Mesendoderm (in vitro differentiated cells): ENCODE data around the gene PTPN3.

Experiments used
- DNase-seq: peaks from one replicate; pipeline ENCODE4 v3.0.0; 2013
- H2AK5ac ChIP-seq: 2 replicates; pipeline ENCODE4 v1.6.1; 2013; ENCODE audit warnings: low read length, inconsistent platforms
- H2BK120ac ChIP-seq: 2 replicates; pipeline ENCODE4 v1.6.1; 2013; ENCODE audit warnings: low read depth, mild to moderate bottlenecking, low read length, moderate library complexity, mixed read lengths
- H2BK15ac ChIP-seq: replicated peaks from 2 replicates; pipeline ENCODE4 v1.6.1; 2013; ENCODE audit warnings: low read depth, mild to moderate bottlenecking, moderate library complexity
- H2BK5ac ChIP-seq: 2 replicates; pipeline ENCODE4 v1.6.1; 2013; ENCODE audit warnings: low read length, inconsistent platforms
- H3K18ac ChIP-seq: 2 replicates; pipeline ENCODE4 v1.6.1; 2013; ENCODE audit warnings: mild to moderate bottlenecking, low read length, mixed read lengths
- H3K23ac ChIP-seq: one replicate; pipeline ENCODE4 v1.6.1; 2013; ENCODE audit warnings: low read length
- H3K27ac ChIP-seq: 2 replicates; pipeline ENCODE4 v1.5.1; 2013; ENCODE audit warnings: low read depth, mild to moderate bottlenecking, inconsistent platforms, low read length, moderate library complexity
- H3K27me3 ChIP-seq: 2 replicates; pipeline ENCODE4 v1.6.1; 2013; ENCODE audit warnings: low read length, control low read depth, mild to moderate bottlenecking, inconsistent platforms; ENCODE audit not compliant: insufficient read depth, poor library complexity
- H3K36me3 ChIP-seq: 2 replicates; pipeline ENCODE4 v1.6.1; 2013; ENCODE audit warnings: low read length, inconsistent platforms; ENCODE audit not compliant: control insufficient read depth, insufficient read depth
- H3K4ac ChIP-seq: one replicate; pipeline ENCODE4 v1.6.1; 2013; ENCODE audit warnings: low read depth, mild to moderate bottlenecking, low read length, moderate library complexity
- H3K4me1 ChIP-seq: 2 replicates; pipeline ENCODE4 v1.6.1; 2013; ENCODE audit warnings: low read depth, low read length, inconsistent platforms; ENCODE audit not compliant: control insufficient read depth
- H3K4me2 ChIP-seq: 2 replicates; pipeline ENCODE4 v1.6.1; 2013; ENCODE audit warnings: low read length
- H3K4me3 ChIP-seq: 2 replicates; pipeline ENCODE4 v1.5.1; 2013; ENCODE audit warnings: mild to moderate bottlenecking, low read length
- H3K56ac ChIP-seq: one replicate; pipeline ENCODE4 v1.6.1; 2013; ENCODE audit warnings: low read length
- H3K79me1 ChIP-seq: 2 replicates; pipeline ENCODE4 v1.6.1; 2013; ENCODE audit warnings: low read length, inconsistent platforms
- H3K79me2 ChIP-seq: 2 replicates; pipeline ENCODE4 v1.6.1; 2013; ENCODE audit warnings: mild to moderate bottlenecking, low read length; ENCODE audit not compliant: control insufficient read depth, insufficient read depth
- H3K9ac ChIP-seq: 2 replicates; pipeline ENCODE4 v1.6.1; 2013; ENCODE audit warnings: low read length, inconsistent platforms
- H4K5ac ChIP-seq: one replicate; pipeline ENCODE4 v1.6.1; 2013; ENCODE audit warnings: low read length
- H4K8ac ChIP-seq: one replicate; pipeline ENCODE4 v1.6.1; 2013; ENCODE audit warnings: low read depth, mild to moderate bottlenecking, control low read depth, low read length, moderate library complexity
- WGBS: extraction: QIAGEN DNeasy Blood & Tissue Kit; methylation state at CpG from one replicate; pipeline ENCODE4 v1.1.7; 2013; ENCODE audit warnings: low lambda C conversion rate, missing lambda C conversion rate; ENCODE audit not compliant: insufficient coverage; ENCODE audit errors: extremely low coverage; 5-methylcytosine and 5-hydroxymethylcytosine counted together

PTPN3 gene

DNA sequence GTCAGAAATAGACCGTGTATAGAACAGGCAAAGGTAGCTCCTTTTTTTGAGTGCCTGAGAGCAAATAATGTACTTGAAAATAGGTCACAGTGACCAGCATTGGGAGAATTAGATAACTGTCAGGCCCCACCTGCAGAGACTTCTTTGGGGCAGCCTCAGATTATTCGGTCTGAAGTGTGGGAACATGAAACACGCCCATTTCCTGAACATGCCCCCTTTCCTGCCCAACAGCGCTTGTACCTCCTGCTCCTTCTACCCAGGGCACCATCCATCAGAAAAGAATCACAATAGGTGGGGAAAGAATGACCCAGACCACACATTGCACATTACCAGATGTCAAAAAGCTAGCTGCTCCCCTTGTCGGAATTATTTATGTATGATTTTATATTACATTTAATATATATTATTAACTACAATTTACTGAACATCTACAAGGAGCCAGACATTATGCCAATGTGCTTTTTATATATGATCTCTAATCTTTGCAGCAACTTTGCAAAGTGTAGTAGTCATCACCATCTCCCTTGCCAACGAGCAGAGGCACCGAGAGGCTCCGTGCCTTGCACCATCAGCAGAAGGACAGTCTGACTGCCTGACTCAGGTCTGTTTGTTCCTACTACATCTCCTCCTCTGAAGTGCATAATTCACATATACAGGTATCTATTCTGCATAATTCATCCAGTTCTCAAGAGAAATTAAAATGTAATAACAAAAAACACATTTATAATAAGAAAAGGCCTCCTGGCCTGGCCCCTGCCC, 39.5 kb downstream of the PTPN3 start:
- H2BK120ac ChIP-seq, result no peak overlapping the region
- no CpG with 5 or more reads among the region's 8 CpGs for WGBS
- H4K5ac ChIP-seq, result no peak overlapping the region
- no peak overlapping the region for H2BK5ac ChIP-seq
- no peak overlapping the region for H3K4ac ChIP-seq
- H3K56ac ChIP-seq, result no peak overlapping the region
- H3K23ac ChIP-seq, result no peak overlapping the region
- H3K4me2 ChIP-seq, result no peak overlapping the region
- H3K27ac ChIP-seq, result no peak overlapping the region
- no peak overlapping the region for H3K4me3 ChIP-seq
- H3K27me3 ChIP-seq, result no peaks in the 10 kb centered on the region
- DNase-seq, result no peak
- no peak overlapping the region for H4K8ac ChIP-seq
- H3K79me2 ChIP-seq, result no peaks in the 10 kb centered on the region
- no peaks in the 10 kb centered on the region for H3K4me1 ChIP-seq
- H2BK15ac ChIP-seq, result no peak overlapping the region
- no peaks in the 10 kb centered on the region for H3K79me1 ChIP-seq
- H3K36me3 ChIP-seq, result no peaks in the 10 kb centered on the region
- no peak overlapping the region for H2AK5ac ChIP-seq
- no peak overlapping the region for H3K18ac ChIP-seq
- no peak overlapping the region for H3K9ac ChIP-seq

DNA sequence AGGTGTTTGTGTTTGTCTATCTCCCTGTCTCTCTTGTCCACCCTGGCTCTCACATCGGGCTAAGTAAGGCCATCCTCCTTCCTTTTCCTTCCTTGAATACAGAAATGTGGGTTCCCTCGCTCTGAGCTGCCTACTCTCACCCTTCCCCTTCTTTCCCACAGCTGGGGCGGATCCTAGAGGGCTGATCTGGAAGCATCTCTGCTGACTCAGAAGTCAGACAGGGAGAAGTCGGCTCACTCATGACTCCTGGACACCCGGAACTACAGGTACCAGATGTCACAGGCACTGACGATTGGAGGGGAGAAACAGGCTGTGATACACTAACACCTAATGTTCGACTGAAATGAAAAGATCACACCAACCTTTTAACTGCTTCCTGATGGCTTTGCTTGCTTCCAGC, 41.3 kb downstream of the PTPN3 start:
- H3K4ac ChIP-seq, result no peak overlapping the region
- DNase-seq, result no peak
- H3K4me2 ChIP-seq, result no peak overlapping the region
- no peaks in the 10 kb centered on the region for H3K79me2 ChIP-seq
- no peaks in the 10 kb centered on the region for H3K4me1 ChIP-seq
- H3K56ac ChIP-seq, result peak overlapping the region; percentile 34
- no peak overlapping the region for H3K18ac ChIP-seq
- H3K79me1 ChIP-seq, result no peaks in the 10 kb centered on the region
- no peak overlapping the region for H2AK5ac ChIP-seq
- no peak overlapping the region for H3K27ac ChIP-seq
- no CpG with 5 or more reads among the region's 7 CpGs for WGBS
- H2BK15ac ChIP-seq, result no peak overlapping the region
- no peaks in the 10 kb centered on the region for H3K36me3 ChIP-seq
- H4K8ac ChIP-seq, result no peak overlapping the region
- H3K27me3 ChIP-seq, result no peaks in the 10 kb centered on the region
- H4K5ac ChIP-seq, result no peak overlapping the region
- H2BK120ac ChIP-seq, result no peak overlapping the region
- no peak overlapping the region for H3K4me3 ChIP-seq
- H2BK5ac ChIP-seq, result no peak overlapping the region
- H3K9ac ChIP-seq, result no peak overlapping the region
- no peak overlapping the region for H3K23ac ChIP-seq

DNA sequence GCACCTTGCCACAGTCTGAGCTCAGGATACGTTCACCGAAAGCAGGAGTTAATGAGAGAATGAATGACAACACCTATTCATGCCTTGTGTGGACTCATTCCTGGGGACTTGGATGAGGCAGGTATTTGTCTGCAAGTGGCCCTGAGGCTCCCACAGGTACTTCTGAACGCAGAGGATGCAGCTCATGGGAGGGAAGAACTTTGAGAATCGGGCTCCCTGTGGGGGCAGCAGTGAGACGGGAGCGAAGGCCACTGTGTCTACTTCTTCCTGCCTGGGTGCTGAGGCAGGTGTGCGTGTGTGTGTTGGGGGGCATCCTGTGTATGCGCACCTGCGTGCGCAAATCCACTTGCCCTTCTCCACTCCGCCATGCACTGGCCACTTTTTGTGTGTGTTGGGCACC, 42.2 kb downstream of the PTPN3 start:
- Histone ChIP-seq H3K56ac (no peak overlapping the region), H3K4ac (no peak overlapping the region), H4K8ac (no peak overlapping the region), H3K27ac (no peak overlapping the region), H3K36me3 (no peaks in the 10 kb centered on the region), H3K79me1 (no peaks in the 10 kb centered on the region), H2AK5ac (no peak overlapping the region), H3K4me3 (no peak overlapping the region), H3K18ac (no peak overlapping the region), H3K79me2 (no peaks in the 10 kb centered on the region), H3K9ac (no peak overlapping the region), H3K4me2 (no peak overlapping the region), H4K5ac (no peak overlapping the region), H3K27me3 (no peaks in the 10 kb centered on the region), H2BK120ac (no peak overlapping the region), H2BK15ac (no peak overlapping the region), H3K4me1 (no peaks in the 10 kb centered on the region), H2BK5ac (no peak overlapping the region), H3K23ac (no peak overlapping the region)
- DNase-seq, result peak; percentile 63
- WGBS, result no CpG with 5 or more reads among the region's 11 CpGs

DNA sequence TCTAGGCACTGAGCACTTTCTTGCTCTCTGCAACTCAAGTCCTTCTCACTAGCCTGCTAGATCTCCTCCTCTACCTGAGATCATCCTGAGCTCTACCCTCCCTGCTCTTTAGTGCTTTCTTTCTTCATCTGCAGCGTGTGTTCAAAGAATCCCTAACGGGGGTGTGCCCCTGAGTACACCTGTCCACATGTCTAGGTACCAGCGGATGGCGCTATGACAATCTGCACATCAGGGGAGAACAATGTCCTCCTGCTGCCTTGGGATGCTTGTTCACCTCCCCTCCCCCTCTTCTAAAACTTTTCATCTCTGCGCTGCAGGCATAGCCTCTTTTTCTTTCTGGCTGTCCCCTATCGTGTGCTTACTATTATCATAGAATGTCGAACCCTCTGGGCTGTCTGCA, 42.7 kb downstream of the PTPN3 start:
- H3K18ac ChIP-seq, result no peak overlapping the region
- H3K79me1 ChIP-seq, result no peaks in the 10 kb centered on the region
- H4K8ac ChIP-seq, result no peak overlapping the region
- no peaks in the 10 kb centered on the region for H3K27me3 ChIP-seq
- no peak overlapping the region for H3K4me2 ChIP-seq
- H3K4me1 ChIP-seq, result no peaks in the 10 kb centered on the region
- no peaks in the 10 kb centered on the region for H3K36me3 ChIP-seq
- no peak overlapping the region for H2BK15ac ChIP-seq
- WGBS, result no CpG with 5 or more reads among the region's 7 CpGs
- H3K9ac ChIP-seq, result no peak overlapping the region
- no peak overlapping the region for H3K4me3 ChIP-seq
- H4K5ac ChIP-seq, result no peak overlapping the region
- no peak overlapping the region for H3K27ac ChIP-seq
- no peak overlapping the region for H3K4ac ChIP-seq
- H2AK5ac ChIP-seq, result no peak overlapping the region
- no peak overlapping the region for H3K56ac ChIP-seq
- H2BK120ac ChIP-seq, result no peak overlapping the region
- H3K79me2 ChIP-seq, result no peaks in the 10 kb centered on the region
- H3K23ac ChIP-seq, result no peak overlapping the region
- peak; percentile 51 for DNase-seq
- no peak overlapping the region for H2BK5ac ChIP-seq

DNA sequence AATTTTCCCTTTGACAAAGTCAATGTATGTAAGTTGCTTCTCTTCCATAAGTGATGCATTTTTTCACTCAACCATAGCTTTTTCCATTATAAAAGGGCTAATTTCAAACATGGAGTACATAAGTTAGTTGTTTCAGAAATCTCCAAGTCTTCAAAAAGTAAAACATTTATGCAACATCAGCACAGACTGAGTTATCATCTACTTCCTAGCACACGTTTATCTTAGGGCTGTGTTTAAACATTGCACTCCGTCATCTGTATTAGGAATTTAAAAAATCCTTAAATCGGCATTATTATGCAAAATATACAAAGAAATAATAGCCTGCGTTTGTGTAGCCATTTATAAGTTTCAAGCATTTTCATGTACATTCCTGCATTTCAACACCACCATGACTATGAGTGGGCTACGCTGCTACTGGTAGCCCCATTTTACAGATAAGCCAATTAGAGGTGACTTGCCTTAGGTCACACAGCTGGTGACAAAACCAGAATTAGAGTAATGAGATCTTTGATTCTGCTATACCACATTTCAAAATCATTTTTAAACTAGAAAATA, 43.4 kb downstream of the PTPN3 start:
- H3K4ac ChIP-seq, result no peak overlapping the region
- H3K4me3 ChIP-seq, result no peak overlapping the region
- no peak overlapping the region for H2BK15ac ChIP-seq
- no peak overlapping the region for H4K5ac ChIP-seq
- H3K4me2 ChIP-seq, result no peak overlapping the region
- H3K18ac ChIP-seq, result no peak overlapping the region
- no peak overlapping the region for H2BK120ac ChIP-seq
- H3K36me3 ChIP-seq, result no peaks in the 10 kb centered on the region
- no CpG with 5 or more reads among the region's 5 CpGs for WGBS
- no peak overlapping the region for H3K9ac ChIP-seq
- H4K8ac ChIP-seq, result no peak overlapping the region
- DNase-seq, result no peak
- no peak overlapping the region for H3K27ac ChIP-seq
- H3K27me3 ChIP-seq, result no peaks in the 10 kb centered on the region
- no peak overlapping the region for H3K56ac ChIP-seq
- H2BK5ac ChIP-seq, result no peak overlapping the region
- H2AK5ac ChIP-seq, result no peak overlapping the region
- no peak overlapping the region for H3K23ac ChIP-seq
- H3K79me1 ChIP-seq, result no peaks in the 10 kb centered on the region
- no peaks in the 10 kb centered on the region for H3K79me2 ChIP-seq
- no peaks in the 10 kb centered on the region for H3K4me1 ChIP-seq

DNA sequence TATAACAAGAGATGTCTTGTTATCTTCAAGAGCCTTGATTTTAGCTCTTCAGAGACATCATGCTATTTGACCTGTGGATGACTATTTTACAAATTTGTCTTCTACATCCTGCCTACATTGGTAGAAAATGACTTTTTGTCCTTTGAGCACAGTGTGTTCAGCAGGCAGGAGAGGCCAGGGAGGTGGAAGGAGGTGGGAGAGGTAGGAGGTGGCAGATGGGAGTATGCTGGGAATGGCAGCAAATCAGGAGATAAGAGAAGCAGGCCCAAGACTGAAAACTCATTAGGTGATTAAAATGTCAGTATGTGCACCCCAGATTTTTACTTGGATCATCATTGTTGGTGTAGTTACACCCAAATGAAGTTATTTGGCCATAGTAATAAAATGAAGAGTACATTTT, 44.1 kb downstream of the PTPN3 start:
- Histone ChIP-seq H3K9ac (no peak overlapping the region), H3K4me2 (no peak overlapping the region)

More for the DNA sequence above, 44.1 kb downstream of the PTPN3 start:
- H2BK15ac ChIP-seq, result no peak overlapping the region
- H3K79me1 ChIP-seq, result no peaks in the 10 kb centered on the region
- no peak overlapping the region for H3K4ac ChIP-seq
- H4K8ac ChIP-seq, result no peak overlapping the region
- H2AK5ac ChIP-seq, result no peak overlapping the region
- no peaks in the 10 kb centered on the region for H3K27me3 ChIP-seq
- H4K5ac ChIP-seq, result no peak overlapping the region
- no peak overlapping the region for H3K56ac ChIP-seq
- H3K23ac ChIP-seq, result no peak overlapping the region
- no peak overlapping the region for H2BK5ac ChIP-seq
- H2BK120ac ChIP-seq, result no peak overlapping the region
- no peak overlapping the region for H3K18ac ChIP-seq
- no peaks in the 10 kb centered on the region for H3K4me1 ChIP-seq
- no peaks in the 10 kb centered on the region for H3K36me3 ChIP-seq
- H3K4me3 ChIP-seq, result no peak overlapping the region
- no peak overlapping the region for H3K27ac ChIP-seq
- no peaks in the 10 kb centered on the region for H3K79me2 ChIP-seq
- peak; percentile 53 for DNase-seq
